ENCODE results near the gene CEP83.
A peak's percentile ranks its signal among the peaks of the same experiment; 100 is the strongest.

CEP83 gene

GRCh38 chr12:94262228-94263010, 197.2 kb downstream of the CEP83 start:
- peak; percentile 74 for DNase-seq (ENCODE audit: low spot score)
- in situ Hi-C loops (cut with MboI; ENCODE audit: low sequenced_read_pairs, unreplicated experiment) = no loop called here
- TF ChIP-seq CTCF (IDR thresholded peaks at IDR 0.05; ENCODE audit: borderline replicate concordance, control extremely low read depth, extremely low read depth, insufficient read depth, missing control alignments) = no peak

DNA sequence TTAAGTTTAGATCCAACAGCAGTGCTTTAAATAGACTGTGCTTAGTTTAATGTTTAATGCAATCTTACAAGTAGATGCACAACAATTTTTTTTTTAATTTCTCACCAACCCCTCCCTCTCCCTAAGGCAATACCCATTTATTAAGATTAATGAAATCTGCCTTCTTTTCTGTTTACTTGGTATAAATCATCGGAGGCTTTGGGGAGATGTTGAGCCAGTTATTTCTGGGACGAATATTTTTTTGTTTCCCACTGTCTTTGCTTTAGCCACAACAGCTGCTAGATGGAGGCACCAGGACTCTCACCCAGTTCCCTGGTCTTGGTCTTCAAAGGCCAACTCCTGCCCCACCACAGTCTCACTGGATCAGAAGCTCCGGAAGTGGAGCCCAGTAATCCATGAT, 197.9 kb downstream of the CEP83 start:
- TF ChIP-seq CTCF (IDR thresholded peaks at IDR 0.05; ENCODE audit: borderline replicate concordance, control extremely low read depth, extremely low read depth, insufficient read depth, missing control alignments) = no peak
- DNase-seq (ENCODE audit: low spot score) = no peak
- in situ Hi-C loops (cut with MboI; ENCODE audit: low sequenced_read_pairs, unreplicated experiment) = no loop called here

GRCh38 chr12:94261119-94261518, 198.5 kb downstream of the CEP83 start:
- TF ChIP-seq CTCF (IDR thresholded peaks at IDR 0.05; ENCODE audit: borderline replicate concordance, control extremely low read depth, extremely low read depth, insufficient read depth, missing control alignments) = no peak
- DNase-seq (ENCODE audit: low spot score) = no peak
- in situ Hi-C loops (cut with MboI; ENCODE audit: low sequenced_read_pairs, unreplicated experiment) = no loop called here

DNA sequence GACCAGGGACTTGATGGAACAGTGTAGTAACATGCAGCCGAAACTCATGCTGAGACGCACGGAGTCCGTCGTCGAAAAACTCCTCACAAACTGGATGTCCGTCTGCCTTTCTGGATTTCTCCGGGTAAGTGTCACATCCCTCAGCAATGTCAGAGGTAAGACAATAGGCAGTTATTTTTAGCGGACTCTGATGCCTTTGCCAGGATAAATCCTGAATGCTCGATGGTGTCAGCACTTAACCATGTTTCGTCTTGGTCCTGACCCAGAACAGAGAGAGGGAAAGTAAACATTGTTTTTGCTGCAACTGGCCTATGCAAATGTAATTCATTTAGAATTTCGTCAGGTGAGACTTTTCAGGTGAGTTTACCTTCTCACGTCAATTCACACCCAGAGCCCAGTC, 198.9 kb downstream of the CEP83 start:
- in situ Hi-C loops (cut with MboI; ENCODE audit: low sequenced_read_pairs, unreplicated experiment) = no loop called here
- TF ChIP-seq CTCF (IDR thresholded peaks at IDR 0.05; ENCODE audit: borderline replicate concordance, control extremely low read depth, extremely low read depth, insufficient read depth, missing control alignments) = no peak
- DNase-seq (ENCODE audit: low spot score) = no peak

DNA sequence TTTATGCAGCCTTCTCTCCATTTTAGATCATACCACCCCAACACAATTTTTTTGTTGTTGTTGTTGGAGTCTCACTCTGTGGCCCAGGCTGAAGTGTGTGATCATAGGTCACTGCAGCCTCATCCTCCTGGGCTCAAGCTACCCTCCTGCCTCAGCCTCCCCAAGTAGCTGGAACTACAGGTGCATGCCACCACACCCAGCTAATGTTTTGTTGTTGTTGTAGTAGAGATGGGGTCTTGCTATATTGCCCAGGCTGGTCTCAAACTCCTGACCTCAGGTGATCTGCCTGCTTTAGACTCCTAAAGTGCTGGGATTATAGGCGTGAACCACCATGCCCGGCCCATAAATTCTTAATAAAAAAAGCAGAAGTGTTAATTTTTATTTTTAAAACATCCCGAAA, 199.7 kb downstream of the CEP83 start:
- in situ Hi-C loops (cut with MboI; ENCODE audit: low sequenced_read_pairs, unreplicated experiment) = no loop called here
- DNase-seq (ENCODE audit: low spot score) = no peak
- TF ChIP-seq CTCF (IDR thresholded peaks at IDR 0.05; ENCODE audit: borderline replicate concordance, control extremely low read depth, extremely low read depth, insufficient read depth, missing control alignments) = no peak

- no peak for TF ChIP-seq CTCF (IDR thresholded peaks at IDR 0.05; ENCODE audit: borderline replicate concordance, control extremely low read depth, extremely low read depth, insufficient read depth, missing control alignments)
- DNase-seq (ENCODE audit: low spot score) = peak; percentile 57
- in situ Hi-C loops (cut with MboI; ENCODE audit: low sequenced_read_pairs, unreplicated experiment) = no loop called here
Measured at GRCh38 chr12:94258593-94258992, 201.1 kb downstream of the CEP83 start.
